CD14-positive monocyte (primary cell): Measurements from ENCODE around the gene TSPAN18. TPM values are rescaled to one million over a fixed set of nuclear protein-coding genes. Genes with fewer than 3 reads are reported as not detected.

Experiments
- DNase-seq, 3 donors: peaks; one replicate each; pipeline ENCODE4 v3.0.0-alpha.2; 2011 to 2022
- H2AFZ ChIP-seq: 2 replicates; pipeline ENCODE4 v1.6.0; 2012; ENCODE audit warnings: mild to moderate bottlenecking, low read depth, low read length, inconsistent platforms; ENCODE audit not compliant: insufficient read depth, poor library complexity, severe bottlenecking
- H3K27ac ChIP-seq, 2 donors: 1 replicate in 1 of 2; 2 replicates in 1 of 2; pipeline ENCODE4 v1.5.1; 2012 to 2013; ENCODE audit warnings: low read length in 2 of 2, control low read depth in 1 of 2, inconsistent platforms in 1 of 2, low read depth in 1 of 2, mild to moderate bottlenecking in 1 of 2
- H3K27me3 ChIP-seq, 2 donors: one replicate each; pipeline versions ENCODE4 v1.6.0 to v1.6.1; 2011 to 2013; ENCODE audit warnings: low read length in 2 of 2; ENCODE audit not compliant: control insufficient read depth in 2 of 2, insufficient read depth in 2 of 2
- H3K36me3 ChIP-seq, 2 donors: replicated peaks in 1 of 2; 1 replicate in 1 of 2; 2 replicates in 1 of 2; pipeline versions ENCODE4 v1.5.1 to v1.6.1; 2012 to 2013; ENCODE audit warnings: low read length in 2 of 2, control low read depth in 1 of 2, inconsistent platforms in 1 of 2, mild to moderate bottlenecking in 1 of 2; ENCODE audit not compliant: insufficient read depth in 2 of 2, control insufficient read depth in 1 of 2
- H3K4me1 ChIP-seq, 2 donors: 1 replicate in 1 of 2; 2 replicates in 1 of 2; pipeline versions ENCODE4 v1.5.1 to v1.6.1; 2012 to 2013; ENCODE audit warnings: low read length in 2 of 2, control low read depth in 1 of 2, inconsistent platforms in 1 of 2, mild to moderate bottlenecking in 1 of 2, moderate library complexity in 1 of 2; ENCODE audit not compliant: insufficient read depth in 2 of 2, control insufficient read depth in 1 of 2
- H3K4me2 ChIP-seq: replicated peaks from 2 replicates; pipeline ENCODE3; 2012; ENCODE audit warnings: low read length, moderate library complexity, mild to moderate bottlenecking; ENCODE audit not compliant: poor library complexity, severe bottlenecking; ENCODE audit errors: extremely low read depth
- H3K4me3 ChIP-seq, 3 experiments: fragments of 200-600 bp in 1 of 3; sonication (generic) in 1 of 3; replicated peaks in 1 of 3; 1 replicate in 2 of 3; 2 replicates in 1 of 3; pipeline ENCODE4 v1.5.1; 2011 to 2013; ENCODE audit warnings: low read length in 3 of 3, mild to moderate bottlenecking in 3 of 3, control low read depth in 2 of 3, low read depth in 2 of 3, inconsistent platforms in 1 of 3, moderate library complexity in 1 of 3
- H3K79me2 ChIP-seq: 2 replicates; pipeline ENCODE4 v1.6.0; 2012; ENCODE audit warnings: mild to moderate bottlenecking, control low read depth, inconsistent platforms, low read length, moderate library complexity; ENCODE audit not compliant: insufficient read depth
- H3K9ac ChIP-seq: 2 replicates; pipeline ENCODE4 v1.6.0; 2017; ENCODE audit warnings: low read length, mild to moderate bottlenecking; ENCODE audit not compliant: insufficient read depth, poor library complexity, severe bottlenecking
- H3K9me3 ChIP-seq, 2 donors: replicated peaks in 1 of 2; 1 replicate in 1 of 2; 2 replicates in 1 of 2; pipeline versions ENCODE4 v1.5.1 to v1.6.1; 2012 to 2013; ENCODE audit warnings: low read length in 2 of 2, control low read depth in 1 of 2; ENCODE audit not compliant: control insufficient read depth in 1 of 2, insufficient read depth in 1 of 2
- H4K20me1 ChIP-seq: 2 replicates; pipeline ENCODE4 v1.6.0; 2012; ENCODE audit warnings: mild to moderate bottlenecking, low read length, control low read depth, moderate library complexity; ENCODE audit not compliant: insufficient read depth
- H3K27ac Mint-ChIP-seq, 7 donors: one replicate each; pipeline ENCODE4 v1.8.0; 2020; ENCODE audit warnings: mild to moderate bottlenecking in 7 of 7, mixed read lengths in 7 of 7, moderate library complexity in 6 of 7, inconsistent platforms in 2 of 7
- H3K27me3 Mint-ChIP-seq, 3 donors: one replicate each; pipeline ENCODE4 v1.8.0; 2021 to 2022; ENCODE audit warnings: low read depth in 3 of 3, mild to moderate bottlenecking in 3 of 3, mixed read lengths in 3 of 3, moderate library complexity in 3 of 3, inconsistent platforms in 1 of 3
- H3K36me3 Mint-ChIP-seq, 2 donors: one replicate each; pipeline ENCODE4 v1.8.0; 2020; ENCODE audit warnings: mixed read lengths in 2 of 2, inconsistent platforms in 1 of 2, mild to moderate bottlenecking in 1 of 2
- H3K4me1 Mint-ChIP-seq: one replicate; pipeline ENCODE4 v1.8.0; 2020; ENCODE audit warnings: mild to moderate bottlenecking, mixed read lengths
- H3K4me3 Mint-ChIP-seq, 2 donors: one replicate each; pipeline ENCODE4 v1.8.0; 2020; ENCODE audit warnings: mild to moderate bottlenecking in 2 of 2, mixed read lengths in 2 of 2, moderate library complexity in 1 of 2
- H3K9me3 Mint-ChIP-seq, 7 donors: one replicate each; pipeline ENCODE4 v1.8.0; 2020 to 2022; ENCODE audit warnings: mixed read lengths in 7 of 7, mild to moderate bottlenecking in 6 of 7, moderate library complexity in 6 of 7, inconsistent platforms in 2 of 7
- CTCF ChIP-seq: fragments of 200-600 bp; IDR thresholded peaks from one replicate; pipeline ENCODE4 v1.8.0; 2022; ENCODE audit warnings: antibody characterized with exemption, mild to moderate bottlenecking
- WGBS: methylation state at CpG from one replicate; pipeline ENCODE4 v1.1.5; 2013; ENCODE audit warnings: missing lambda C conversion rate; ENCODE audit not compliant: insufficient coverage; 5-methylcytosine and 5-hydroxymethylcytosine counted together
- intact Hi-C, 2 donors: fragments of 100-400 bp; cut with micrococcal nuclease; formaldehyde crosslinking; loops; one replicate each; pipeline versions ENCODE4 v1.15.0 to v1.15.1; 2023
- polyA plus RNA-seq, 3 donors: library from polyadenylated mRNA; depleted of rRNA in 1 of 3; unstranded in 2 of 3; stranded (reverse) in 1 of 3; fragments of 300-500 nt in 2 of 3; fragments of >200 nt in 1 of 3; fragmentation: Illumina TruSeq in 2 of 3; gene quantifications; 1 replicate in 2 of 3; 2 replicates in 1 of 3; pipeline ENCODE4 v1.2.3, GENCODE V29; 2012 to 2021

The TSPAN18 gene
- polyA plus RNA-seq, 3 donors = not detected

DNA sequence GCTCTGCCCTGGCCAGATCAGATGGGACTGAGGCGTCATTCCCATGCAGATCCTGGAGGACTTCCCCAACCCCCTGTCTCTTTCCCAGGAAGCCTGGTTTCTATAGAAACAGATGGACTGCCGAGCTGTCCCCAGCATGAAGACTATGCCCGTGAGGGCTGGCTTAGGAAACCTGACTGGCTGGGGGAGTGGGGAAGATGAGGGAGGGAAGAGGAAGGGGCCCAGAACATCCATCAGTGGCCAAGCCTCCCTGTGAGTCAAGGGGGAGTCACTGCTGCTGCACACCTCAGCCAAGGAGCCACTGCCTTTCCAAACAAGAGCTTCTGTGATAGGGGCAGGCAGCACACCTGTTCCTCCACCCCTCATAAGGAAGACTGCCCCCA is 218.1 kb downstream of the TSPAN18 start:
- Histone ChIP-seq H3K9me3 (no peaks in the 10 kb centered on the region), H3K4me2 (no peak overlapping the region), H3K9ac (no peak overlapping the region), H3K36me3 (peaks cover 0 to 7% of the 10 kb centered on the region in 2 donors), H2AFZ (no peak overlapping the region), H3K27ac (no peak overlapping the region), H4K20me1 (peaks cover 68% of the 10 kb centered on the region), H3K4me1 (peaks cover 33 to 45% of the 10 kb centered on the region in 2 donors), H3K79me2 (peaks cover 12% of the 10 kb centered on the region), H3K4me3 (no peak overlapping the region), H3K27me3 (peaks cover 0 to 3% of the 10 kb centered on the region in 2 donors)
- Mint-ChIP-seq H3K9me3 (peaks cover 0 to 2% (median 0%) of the 10 kb centered on the region in 7 donors), H3K27me3 (peaks cover 5 to 14% (median 6%) of the 10 kb centered on the region in 3 donors), H3K4me3 (no peak overlapping the region), H3K36me3 (peaks cover 26 to 30% of the 10 kb centered on the region in 2 donors), H3K27ac (no peak overlapping the region), H3K4me1 (peaks cover 66% of the 10 kb centered on the region)
- intact Hi-C loops = loop anchor here in 1 of 2 donors (10.0 kb wide), 1 partner anchor 390 kb away; no protein-coding TSS in a partner anchor
- DNase-seq = no peak
- TF ChIP-seq CTCF = no peak
- no CpG with 5 or more reads among the region's 3 CpGs for WGBS

DNA sequence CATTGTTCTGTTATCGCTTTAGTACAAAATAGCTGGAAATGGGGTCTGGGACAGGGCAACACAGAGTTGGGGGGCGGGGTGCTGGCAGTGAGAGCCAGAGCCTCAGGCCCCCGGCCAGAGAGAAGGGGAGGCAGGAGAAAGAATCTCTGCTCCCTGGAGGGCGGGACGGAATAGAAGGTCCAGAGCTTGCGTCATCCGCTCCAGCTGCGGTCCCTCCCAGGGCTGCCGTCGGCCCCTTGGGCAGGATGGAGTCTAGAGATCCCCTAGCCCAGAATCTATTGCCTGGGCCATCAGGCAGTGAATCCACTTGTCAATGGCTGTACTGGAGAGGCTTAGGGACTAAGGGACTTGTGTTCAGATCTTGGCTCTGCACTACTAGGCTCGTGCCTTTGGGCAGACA is 218.9 kb downstream of the TSPAN18 start:
- H3K36me3 ChIP-seq = peaks cover 0 to 7% of the 10 kb centered on the region in 2 donors
- no peak for DNase-seq
- H3K79me2 ChIP-seq = peaks cover 16% of the 10 kb centered on the region
- no peaks in the 10 kb centered on the region for H3K9me3 ChIP-seq
- Mint-ChIP-seq H3K9me3 (peaks cover 0 to 2% (median 0%) of the 10 kb centered on the region in 7 donors), H3K4me3 (no peak overlapping the region), H3K4me1 (peaks cover 61% of the 10 kb centered on the region), H3K27me3 (peaks cover 5 to 17% (median 6%) of the 10 kb centered on the region in 3 donors), H3K36me3 (peaks cover 22 to 23% of the 10 kb centered on the region in 2 donors), H3K27ac (no peak overlapping the region)
- intact Hi-C loops = loop anchor here in 1 of 2 donors (10.0 kb wide), 1 partner anchor 389 kb away; no protein-coding TSS in a partner anchor
- H3K27ac ChIP-seq = no peak overlapping the region
- no peak overlapping the region for H3K4me3 ChIP-seq
- H3K27me3 ChIP-seq = peaks cover 0 to 3% of the 10 kb centered on the region in 2 donors
- no peak for TF ChIP-seq CTCF
- peaks cover 68% of the 10 kb centered on the region for H4K20me1 ChIP-seq
- H3K9ac ChIP-seq = no peak overlapping the region
- H2AFZ ChIP-seq = no peak overlapping the region
- peaks cover 31 to 51% of the 10 kb centered on the region in 2 donors for H3K4me1 ChIP-seq
- H3K4me2 ChIP-seq = no peak overlapping the region
- WGBS = 72% methylated on average over 10 of the region's 11 CpGs
